NCI-H2107 (cell line): Measurements from ENCODE around the gene LCE3E.
"Not testable (repeated sequence)": the region's sequence is repeated elsewhere in the genome, so short reads cannot be mapped to it uniquely, and the experiment has no call there.

Experiments
- DNase-seq: peaks from one replicate; lab custom pipeline; 2025; lab: John Stamatoyannopoulos, UW

Gene LCE3E, protein sequence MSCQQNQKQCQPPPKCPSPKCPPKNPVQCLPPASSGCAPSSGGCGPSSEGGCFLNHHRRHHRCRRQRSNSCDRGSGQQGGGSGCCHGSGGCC

DNA sequence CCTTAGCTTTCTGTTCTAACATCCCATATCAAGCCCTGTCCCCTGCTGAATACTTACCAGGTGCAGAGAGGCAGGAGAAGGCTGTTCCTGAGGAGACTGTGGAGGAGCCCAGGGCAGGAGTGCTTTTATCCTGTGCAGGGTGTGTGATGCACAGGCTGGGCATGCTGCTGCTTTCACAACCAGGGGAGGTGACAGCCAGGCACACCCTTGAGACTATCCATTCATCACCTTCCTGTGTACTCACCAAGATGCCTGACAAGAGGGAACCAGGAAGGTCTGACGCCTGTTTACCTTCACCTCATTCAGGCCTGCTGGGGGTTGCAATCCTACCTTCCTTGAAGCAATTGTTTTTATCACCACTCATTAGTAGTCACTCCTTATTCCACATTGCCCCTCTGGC lies at the start of gene LCE3E:
Gene LCE3E, minus strand, starts transcription at position 100 of the 400 bp plus-strand sequence. CDS start 572 bp downstream, outside the sequence.
- no peak for DNase-seq

DNA sequence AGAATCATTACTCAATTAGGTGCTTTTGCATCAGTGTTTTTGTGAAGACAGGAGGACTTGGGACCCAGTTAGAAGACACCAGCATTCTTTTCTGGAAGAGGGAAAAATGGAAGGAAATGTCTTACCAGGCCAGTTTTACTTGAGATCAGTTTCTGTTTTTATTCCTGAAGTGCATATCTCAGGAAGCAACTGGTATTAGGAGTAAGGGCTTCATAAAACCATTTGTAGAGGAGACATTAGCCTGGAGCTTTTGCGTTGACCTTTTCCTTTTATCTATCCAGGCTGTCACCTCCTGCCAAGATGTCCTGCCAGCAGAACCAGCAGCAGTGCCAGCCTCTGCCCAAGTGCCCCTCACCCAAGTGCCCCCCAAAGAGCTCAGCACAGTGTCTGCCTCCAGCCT lies 46.9 kb upstream of the LCE3E start, which contains the start of gene LCE3B:
Gene LCE3B, plus strand, starts transcription at position 301 of the 400 bp plus-strand sequence. Its CDS starts 0 bp downstream, at position 301.
- no peak for DNase-seq

DNA sequence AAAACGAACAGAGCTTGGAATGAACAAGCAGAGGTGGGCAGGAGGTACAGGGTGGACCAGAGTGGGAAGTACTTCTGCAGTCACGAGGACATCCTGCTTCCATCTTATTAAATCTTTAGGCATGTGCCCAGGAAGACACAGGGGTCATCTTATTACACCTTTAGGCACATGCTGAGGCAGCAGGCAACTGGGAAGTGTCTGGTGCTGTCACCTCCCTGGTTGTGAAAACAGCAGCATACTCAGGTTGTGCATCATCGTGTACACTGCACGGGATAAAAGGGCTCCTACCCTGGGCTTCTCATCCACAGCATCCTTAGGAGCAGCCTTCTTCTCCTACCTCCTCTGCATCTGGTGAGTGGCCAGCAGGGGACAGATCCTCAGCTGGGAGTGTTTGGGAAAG lies 33.4 kb upstream of the LCE3E start, which contains the start of gene LCE3C:
Gene LCE3C, plus strand, starts transcription at position 301 of the 400 bp plus-strand sequence. CDS start 498 bp downstream, outside the sequence.
- DNase-seq: no peak

DNA sequence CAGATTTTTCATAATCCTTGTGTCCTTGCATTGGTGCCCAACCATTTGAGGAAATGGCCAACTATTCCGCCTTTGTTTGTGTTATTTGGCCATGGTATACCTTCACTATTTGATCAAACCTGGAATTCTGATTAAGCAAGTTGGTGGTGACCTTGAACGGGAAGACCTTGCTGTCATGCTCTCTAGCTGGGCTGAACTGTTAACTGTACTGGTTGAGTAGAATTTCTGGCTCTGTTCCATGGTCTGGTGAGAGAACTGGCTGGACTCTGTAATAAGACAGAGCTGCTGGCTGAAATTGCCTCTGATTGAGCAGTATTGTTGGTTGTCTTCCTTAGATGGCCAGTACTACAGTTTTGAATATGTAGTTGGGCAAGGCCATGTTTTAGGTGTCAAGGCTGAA lies 30.4 kb upstream of the LCE3E start:
- DNase-seq: no peak

DNA sequence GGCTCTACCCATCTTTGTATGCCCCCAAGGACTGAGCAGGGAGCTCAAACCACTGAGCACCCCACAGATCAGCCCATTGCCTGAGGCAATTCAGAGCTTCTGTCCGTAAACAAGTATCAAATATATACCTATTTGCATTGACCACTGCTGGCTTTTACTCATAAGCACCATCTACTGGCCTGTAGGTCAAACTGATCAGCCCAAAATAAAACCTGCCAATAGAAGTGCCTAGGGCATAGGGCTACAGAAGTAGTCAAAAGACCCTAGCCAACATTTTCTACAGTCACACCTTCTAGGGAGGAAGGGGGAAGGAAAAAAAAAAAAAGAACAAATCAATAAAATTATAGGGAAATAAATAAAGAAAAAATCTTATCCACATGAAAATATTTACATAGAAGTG lies 19.0 kb upstream of the LCE3E start:
- DNase-seq: no peak

DNA sequence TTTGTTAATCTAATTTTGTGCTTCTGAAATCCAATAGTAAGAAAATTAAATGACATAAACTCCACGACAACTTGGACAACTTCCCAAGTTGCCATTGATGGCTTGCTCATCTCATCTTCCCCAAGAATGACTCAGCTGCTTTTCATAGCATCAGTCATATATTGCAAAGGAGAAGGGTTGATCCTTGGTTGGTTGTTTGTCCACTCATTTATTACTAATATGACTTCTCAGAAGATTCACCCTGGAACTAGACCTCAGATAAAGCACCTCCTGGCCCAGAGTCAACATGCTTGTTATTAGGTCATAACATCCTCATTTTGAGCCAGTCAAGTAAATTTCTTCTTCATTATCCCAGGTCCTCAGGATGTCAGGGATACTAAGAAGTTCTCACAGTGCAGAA lies 16.1 kb upstream of the LCE3E start:
- no peak for DNase-seq

DNA sequence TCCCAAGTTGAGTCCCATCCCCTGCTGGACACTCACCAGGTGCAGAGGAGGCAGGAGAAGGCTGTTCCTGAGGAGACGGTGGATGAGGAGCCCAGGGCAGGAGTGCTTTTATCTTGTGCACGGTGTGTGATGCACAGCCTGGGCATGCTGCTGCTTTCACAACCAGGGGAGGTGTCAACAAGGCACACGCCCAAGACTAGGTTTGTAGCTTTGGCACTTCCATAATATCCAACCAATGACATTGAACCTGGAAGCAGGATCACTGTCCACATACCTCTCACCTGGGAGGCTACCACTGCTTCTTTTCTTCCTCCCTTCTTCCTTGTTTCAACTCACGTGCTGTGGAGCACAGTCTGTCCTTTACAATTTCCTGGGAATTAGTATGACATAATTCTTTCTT lies 13.9 kb upstream of the LCE3E start, which contains the start of gene LCE3D:
Gene LCE3D, minus strand, starts transcription at position 84 of the 400 bp plus-strand sequence. CDS start 580 bp downstream, outside the sequence.
- DNase-seq: no peak

DNA sequence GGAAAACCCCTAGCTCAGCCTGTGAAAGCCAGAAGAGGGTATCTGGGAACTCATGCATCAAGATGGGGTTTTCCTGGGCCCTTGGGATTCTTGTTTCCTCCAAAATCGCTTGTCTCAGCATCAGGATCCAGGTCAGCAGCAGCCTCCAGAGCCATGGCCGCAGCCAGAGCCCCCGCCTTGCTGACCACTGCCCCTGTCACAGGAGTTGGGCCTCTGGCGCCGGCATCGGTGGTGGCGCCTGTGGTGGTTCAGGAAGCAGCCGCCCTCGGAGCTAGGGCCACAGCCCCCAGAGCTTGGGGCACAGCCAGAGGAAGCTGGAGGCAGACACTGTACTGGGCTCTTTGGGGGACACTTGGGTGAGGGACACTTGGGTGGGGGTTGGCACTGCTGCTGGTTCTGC lies 12.9 kb upstream of the LCE3E start:
- DNase-seq: not testable (repeated sequence)

DNA sequence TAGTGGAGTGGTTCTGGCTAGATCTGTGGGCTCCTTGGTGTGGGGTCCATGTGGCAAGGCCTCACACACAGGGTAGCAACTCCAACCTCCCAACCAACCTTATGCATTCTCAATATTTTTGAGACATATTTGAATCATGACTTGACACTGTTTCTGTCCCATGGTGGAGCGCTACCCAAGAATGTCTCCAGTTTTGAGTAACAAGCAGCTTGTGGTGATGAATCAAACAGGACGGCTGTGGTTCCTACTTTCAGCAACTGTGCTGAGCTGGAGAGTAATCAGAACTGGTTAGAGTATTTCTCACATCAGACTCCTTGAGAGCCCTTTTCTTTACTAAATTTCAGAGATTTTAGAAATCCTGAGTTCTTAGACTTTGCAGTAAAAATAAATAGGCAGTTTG lies 10.6 kb upstream of the LCE3E start:
- DNase-seq: no peak

DNA sequence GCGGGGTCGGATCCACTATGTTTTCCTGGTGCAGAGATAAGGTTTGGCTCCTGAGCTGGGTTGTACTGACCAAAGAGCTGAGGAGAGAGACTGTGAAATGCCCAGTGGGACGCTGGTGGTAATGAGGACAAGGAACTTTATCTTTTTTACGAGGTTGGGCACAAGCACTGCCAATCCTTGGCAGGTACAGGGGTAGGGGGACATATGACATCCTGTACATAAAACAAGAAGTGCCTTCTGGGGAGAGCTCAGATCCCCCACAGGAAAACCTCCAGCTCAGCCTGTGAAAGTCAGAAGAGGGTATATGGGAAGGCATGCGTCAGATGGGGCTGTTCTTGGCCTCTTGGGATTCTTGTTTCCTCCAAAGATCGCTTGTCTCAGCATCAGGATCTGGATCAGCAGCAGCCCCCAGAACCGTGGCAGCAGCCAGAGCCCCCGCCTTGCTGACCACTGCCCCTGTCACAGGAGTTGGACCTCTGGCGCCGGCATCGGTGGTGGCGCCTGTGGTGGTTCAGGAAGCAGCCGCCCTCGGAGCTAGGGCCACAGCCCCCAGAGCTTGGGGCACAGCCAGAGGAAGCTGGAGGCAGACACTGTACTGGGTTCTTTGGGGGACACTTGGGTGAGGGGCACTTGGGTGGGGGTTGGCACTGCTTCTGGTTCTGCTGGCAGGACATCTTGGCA lies 905 bp downstream of the LCE3E start:
- no peak for DNase-seq

DNA sequence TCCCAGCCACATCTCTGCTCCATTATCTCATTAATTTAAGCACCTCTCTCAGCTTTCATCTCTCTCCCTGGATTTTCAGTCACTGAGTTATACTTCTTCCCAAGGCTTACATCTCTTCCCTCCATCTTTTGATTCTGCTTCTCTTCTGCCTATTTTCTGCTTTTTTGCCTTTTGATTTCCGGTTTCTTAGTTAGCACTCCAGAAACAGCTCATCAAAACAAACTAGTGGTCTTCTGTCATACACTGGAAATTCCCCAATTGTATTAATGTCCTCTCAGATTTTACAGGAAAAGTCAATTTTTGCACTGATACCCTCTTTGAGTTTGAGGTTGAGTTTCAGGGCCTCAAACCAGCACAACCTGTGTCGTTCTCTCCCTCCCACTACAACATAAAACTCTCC lies 1.5 kb downstream of the LCE3E start:
- no peak for DNase-seq

DNA sequence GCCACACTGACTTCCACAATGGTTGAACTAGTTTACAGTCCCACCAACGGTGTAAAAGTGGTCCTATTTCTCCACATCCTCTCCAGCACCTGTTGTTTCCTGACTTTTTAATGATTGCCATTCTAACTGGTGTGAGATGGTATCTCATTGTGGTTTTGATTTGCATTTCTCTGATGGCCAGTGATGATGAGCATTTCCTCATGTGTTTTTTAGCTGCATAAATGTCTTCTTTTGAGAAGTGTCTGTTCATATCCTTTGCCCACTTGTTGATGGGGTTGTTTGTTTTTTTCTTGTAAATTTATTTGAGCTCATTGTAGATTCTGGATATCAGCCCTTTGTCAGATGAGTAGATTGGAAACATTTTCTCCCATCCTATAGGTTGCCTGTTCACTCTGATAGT lies 18.2 kb downstream of the LCE3E start:
- not testable (repeated sequence) for DNase-seq

DNA sequence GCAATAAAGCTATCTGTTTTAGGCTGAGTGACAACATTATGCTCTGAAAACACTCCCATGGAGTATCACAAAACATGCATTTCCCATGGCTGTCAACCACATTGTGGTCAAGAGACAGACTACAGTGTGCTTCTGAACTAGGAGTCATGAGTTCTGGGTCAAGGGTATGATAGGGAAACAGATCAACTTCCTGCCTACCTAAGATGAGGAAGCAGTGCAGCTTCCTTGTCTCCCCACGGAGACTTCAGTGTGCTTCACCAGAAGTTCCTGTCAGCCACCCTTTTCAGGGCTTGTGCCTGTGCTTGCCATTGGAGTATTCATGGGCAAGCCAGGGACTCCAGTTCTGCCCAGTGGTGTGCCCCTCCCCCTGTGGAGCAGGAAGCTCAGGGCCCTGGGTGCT lies 19.9 kb downstream of the LCE3E start:
- DNase-seq: no peak

DNA sequence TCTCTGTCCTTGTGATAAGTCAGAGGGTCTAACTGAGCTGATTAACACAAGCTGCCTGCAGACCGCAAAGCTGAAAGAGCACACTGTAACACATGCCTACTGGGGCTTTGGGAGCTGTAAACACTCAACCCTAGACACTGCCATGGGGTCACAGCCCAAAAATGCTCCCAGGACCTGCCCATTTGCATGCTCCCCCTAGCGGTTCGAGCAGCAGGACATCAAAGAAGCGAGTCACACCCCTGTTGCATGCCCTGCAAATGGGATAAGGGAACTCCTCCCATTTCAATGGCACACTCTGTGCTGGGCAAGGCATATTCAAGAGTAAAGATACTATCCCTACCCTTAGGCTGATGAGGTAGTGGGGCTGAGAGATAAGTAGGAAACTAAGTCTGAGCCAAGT lies 22.8 kb downstream of the LCE3E start:
- DNase-seq: no peak

DNA sequence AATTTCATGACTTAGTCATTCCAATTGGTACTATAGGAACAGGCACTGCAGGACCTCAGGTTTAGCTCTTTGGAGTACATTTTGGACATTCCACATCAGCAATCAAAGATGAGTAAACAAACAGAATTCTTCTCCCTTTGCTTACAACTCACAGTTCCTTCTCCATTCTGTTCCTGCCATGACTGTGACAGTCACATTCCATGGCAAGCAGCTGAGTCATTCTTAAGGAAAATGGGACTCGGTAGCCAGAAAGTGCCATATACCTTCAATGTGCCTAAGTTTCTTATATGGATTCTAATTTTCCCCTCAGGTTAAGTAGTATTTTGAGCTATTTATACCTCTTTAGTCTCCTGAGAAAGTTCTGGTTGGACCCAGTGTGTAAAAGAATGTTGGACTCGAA lies 26.7 kb downstream of the LCE3E start:
- DNase-seq: no peak

DNA sequence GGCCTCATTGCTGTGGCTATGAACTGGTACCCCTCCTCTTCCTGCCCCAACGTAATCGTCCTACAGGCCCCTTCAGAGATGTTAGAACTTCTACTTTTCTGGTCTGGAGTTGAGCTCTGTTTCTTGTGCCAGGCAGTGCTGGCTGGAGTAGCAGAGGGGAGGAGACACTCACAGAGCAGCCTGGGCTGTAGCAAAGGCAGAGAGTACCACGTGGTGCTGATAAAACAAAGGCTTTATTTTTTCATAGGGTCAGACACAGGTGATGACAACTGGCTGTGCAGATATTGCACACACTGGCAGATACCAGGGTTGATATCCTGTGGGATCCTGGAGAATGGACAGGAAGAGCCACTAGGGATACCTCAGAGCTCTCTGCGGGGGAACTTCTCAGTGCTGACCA lies 29.1 kb downstream of the LCE3E start:
- no peak for DNase-seq

DNA sequence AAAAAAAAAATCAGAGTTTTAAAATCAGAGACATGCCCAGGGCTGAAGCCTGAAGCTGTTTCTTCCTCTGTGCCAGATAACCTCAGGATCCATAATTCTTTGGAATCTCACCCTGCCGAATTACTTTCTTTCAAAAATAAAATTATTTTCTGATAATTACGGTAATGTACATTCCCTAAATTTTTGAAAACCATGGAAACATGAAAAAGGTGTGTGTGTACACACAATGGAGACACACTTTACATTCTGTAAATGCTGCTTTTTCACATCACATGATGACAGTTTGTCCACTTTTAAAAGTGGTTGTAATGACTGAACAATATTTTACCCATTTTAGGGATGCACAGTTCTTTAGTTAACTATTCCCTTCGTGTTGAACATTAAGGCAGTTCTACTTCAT lies 30.8 kb downstream of the LCE3E start:
- DNase-seq: no peak

DNA sequence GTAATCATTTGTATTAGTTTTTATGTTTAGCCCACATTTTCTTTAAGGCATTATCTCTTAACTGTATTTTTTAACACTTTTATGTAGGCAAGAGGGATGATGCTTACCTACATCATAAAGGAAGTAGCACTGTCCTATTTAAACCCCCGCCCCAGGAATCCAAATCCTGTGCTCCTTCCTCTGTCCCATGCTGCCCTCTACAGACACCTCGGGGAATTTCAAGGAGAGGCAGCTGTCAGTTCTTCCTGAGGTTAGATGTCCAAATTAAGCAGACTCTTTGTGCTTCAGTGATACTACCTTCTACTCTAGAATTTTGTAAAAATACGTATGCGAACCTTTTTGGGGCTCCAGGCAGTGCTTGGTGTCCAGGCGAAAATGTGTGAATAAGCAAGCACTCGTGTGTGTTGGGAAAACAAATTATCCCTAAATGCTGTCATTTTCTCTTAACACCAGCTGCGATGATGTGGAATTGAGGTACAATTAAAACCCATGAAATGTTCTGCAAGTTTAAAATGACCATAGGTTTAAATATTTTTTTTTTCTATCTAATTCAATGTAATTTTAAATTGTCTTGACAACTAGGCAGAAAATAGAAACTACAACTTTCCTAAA lies 33.1 kb downstream of the LCE3E start:
- no peak for DNase-seq

DNA sequence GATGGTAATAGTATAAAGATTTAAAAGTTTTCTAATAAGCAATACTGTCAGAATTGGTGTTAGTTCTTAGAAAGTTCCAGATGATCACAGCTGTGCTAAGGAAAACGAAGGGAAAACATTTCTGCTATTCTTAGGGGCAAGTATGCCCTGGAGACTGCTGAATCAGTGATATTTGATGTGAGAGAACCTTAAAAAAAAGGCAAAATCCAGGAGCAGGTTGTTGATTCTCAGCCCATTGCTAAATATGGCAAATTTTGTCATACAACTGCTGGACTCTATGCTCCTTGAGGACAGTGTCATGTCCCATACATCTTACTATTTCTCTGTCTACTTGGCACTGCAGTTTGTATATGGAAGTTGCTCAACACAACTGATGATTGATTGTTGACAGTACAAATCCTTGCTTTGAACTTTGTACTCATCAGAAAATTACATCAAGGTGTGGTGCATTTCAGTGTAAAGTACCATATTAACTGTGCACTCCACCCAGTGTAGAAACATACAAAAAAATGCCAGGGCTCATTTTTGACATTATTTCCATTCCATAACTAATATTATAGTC lies 41.4 kb downstream of the LCE3E start:
- no peak for DNase-seq

DNA sequence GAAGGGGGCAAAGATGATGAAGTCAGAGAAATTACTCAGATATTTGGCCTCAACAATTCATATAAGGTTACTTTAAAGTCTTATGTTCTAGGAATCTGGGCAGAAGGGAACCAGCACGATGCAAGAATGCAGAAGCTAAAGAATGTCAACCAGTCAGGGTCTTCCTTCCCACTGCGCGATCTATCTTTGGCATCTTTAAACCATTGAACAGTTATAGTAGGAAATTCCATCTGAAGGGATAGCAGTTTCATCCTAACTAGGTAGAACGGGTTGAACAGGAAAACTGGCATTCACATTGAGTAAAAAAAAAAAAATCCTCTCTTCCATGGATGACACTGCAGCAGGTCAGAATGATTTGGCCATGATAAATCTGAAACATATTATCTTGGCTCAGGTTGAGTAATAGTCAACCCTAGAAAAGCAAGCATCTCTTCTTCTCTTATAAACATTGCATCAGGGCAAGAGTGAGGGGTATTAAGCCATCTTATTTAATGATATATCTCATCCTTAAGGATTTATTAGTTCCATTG lies 46.0 kb downstream of the LCE3E start:
- no peak for DNase-seq

DNA sequence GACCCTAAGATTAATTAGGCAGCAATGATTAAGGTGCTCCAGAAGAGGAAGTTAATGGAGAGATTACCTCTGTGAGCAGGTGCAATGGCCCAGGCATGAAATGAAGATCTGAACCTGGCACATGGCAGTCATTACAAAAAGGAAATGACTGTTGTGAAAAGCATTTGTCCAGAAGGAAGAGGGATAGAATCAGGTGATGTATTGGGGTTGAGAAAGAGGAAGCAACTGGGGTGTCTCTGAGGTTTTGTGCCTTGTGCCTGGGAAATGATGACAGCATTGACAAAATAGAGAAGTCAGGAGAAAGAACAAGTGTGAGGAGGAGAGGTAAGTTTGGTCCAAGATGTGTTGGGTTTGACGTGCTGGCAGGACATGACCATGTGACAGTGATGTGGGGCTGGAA lies 46.7 kb downstream of the LCE3E start:
- DNase-seq: no peak

DNA sequence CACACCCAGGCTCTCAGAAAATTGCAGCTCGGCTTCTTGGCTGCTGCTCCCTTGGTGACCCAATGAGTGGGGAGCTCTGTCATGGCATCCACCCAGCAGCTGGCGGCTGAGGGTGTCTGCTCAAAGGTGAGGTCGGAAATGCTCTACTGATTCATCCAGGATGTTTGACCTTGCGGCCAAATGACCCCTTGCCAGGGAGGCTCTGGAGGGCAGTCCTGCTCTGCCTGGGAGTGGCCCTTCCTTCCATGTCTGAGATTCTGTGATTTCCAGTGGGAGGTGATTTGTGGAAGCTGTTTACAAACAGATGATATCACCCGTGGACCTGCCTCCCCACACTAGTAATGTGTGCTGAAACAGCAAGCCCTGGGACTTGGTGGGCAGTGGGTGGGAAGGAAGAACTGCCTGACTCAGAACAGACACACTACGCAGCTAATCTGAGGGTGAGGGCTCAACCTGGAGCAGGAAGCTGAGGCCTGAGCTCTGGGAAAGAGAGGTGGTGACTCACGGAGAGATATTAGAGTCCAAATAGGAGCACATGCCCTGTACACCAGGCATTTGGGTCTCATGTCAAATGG lies 49.3 kb downstream of the LCE3E start:
- no peak for DNase-seq
